C4-2B (cell line): ENCODE results near the gene DPM1.

Source experiments
- CTCF ChIP-seq: fragments of 450-650 bp; conservative IDR thresholded peaks from 2 replicates; pipeline ENCODE4 v1.5.1; 2017; ENCODE audit warnings: mild to moderate bottlenecking
- ZFX ChIP-seq: fragments of 450-650 bp; IDR thresholded peaks from 2 replicates; pipeline ENCODE4 v1.6.1; 2017

GRCh38 chr20:50982363-50982762 lies 24.0 kb upstream of the DPM1 start:
- no peak for TF ChIP-seq CTCF
- TF ChIP-seq ZFX: no peak
